H1 (cell line): ENCODE measurements around the gene MPV17L2.

Experiments used
- ATF3 ChIP-seq: IDR thresholded peaks from 2 replicates; pipeline ENCODE4 v1.6.1; 2011; ENCODE audit warnings: low read depth, mild to moderate bottlenecking, low read length; ENCODE audit not compliant: insufficient read depth
- CTCF ChIP-seq, 3 experiments: IDR thresholded peaks; 1 replicate in 2 of 3; 2 replicates in 1 of 3; pipeline versions ENCODE4 v1.5.1 to v1.6.1; 2011; ENCODE audit warnings: low read length in 3 of 3, mild to moderate bottlenecking in 3 of 3, inconsistent platforms in 2 of 3, low read depth in 1 of 3, moderate library complexity in 1 of 3; ENCODE audit not compliant: insufficient read depth in 1 of 3; ENCODE audit errors: control extremely low read depth in 1 of 3
- ZNF274 ChIP-seq: IDR thresholded peaks from 2 replicates; pipeline ENCODE4 v1.7.0; 2012; ENCODE audit warnings: low read length, borderline replicate concordance; ENCODE audit errors: extremely low read depth

- no peak for TF ChIP-seq ZNF274
- TF ChIP-seq CTCF (IDR thresholded peaks at IDR 0.05; ENCODE audit: control extremely low read depth in 1 of 3, insufficient read depth in 1 of 3, low read depth in 1 of 3, low read length in 3 of 3): no peak
- no peak for TF ChIP-seq ATF3
These were observed 42.0 kb upstream of the MPV17L2 start for GRCh38 chr19:18150776-18151624.
